CD14-positive monocyte (primary cell): ENCODE measurements around the gene GJB6. TPM values are rescaled to one million over a fixed set of nuclear protein-coding genes. Genes with fewer than 3 reads are reported as not detected.

Experiments used
- DNase-seq, 3 donors: peaks; one replicate each; pipeline ENCODE4 v3.0.0-alpha.2; 2011 to 2022
- H2AFZ ChIP-seq: 2 replicates; pipeline ENCODE4 v1.6.0; 2012; ENCODE audit warnings: mild to moderate bottlenecking, low read depth, low read length, inconsistent platforms; ENCODE audit not compliant: insufficient read depth, poor library complexity, severe bottlenecking
- H3K27ac ChIP-seq, 2 donors: 1 replicate in 1 of 2; 2 replicates in 1 of 2; pipeline ENCODE4 v1.5.1; 2012 to 2013; ENCODE audit warnings: low read length in 2 of 2, control low read depth in 1 of 2, inconsistent platforms in 1 of 2, low read depth in 1 of 2, mild to moderate bottlenecking in 1 of 2
- H3K27me3 ChIP-seq, 2 donors: one replicate each; pipeline versions ENCODE4 v1.6.0 to v1.6.1; 2011 to 2013; ENCODE audit warnings: low read length in 2 of 2; ENCODE audit not compliant: control insufficient read depth in 2 of 2, insufficient read depth in 2 of 2
- H3K36me3 ChIP-seq, 2 donors: replicated peaks in 1 of 2; 1 replicate in 1 of 2; 2 replicates in 1 of 2; pipeline versions ENCODE4 v1.5.1 to v1.6.1; 2012 to 2013; ENCODE audit warnings: low read length in 2 of 2, control low read depth in 1 of 2, inconsistent platforms in 1 of 2, mild to moderate bottlenecking in 1 of 2; ENCODE audit not compliant: insufficient read depth in 2 of 2, control insufficient read depth in 1 of 2
- H3K4me1 ChIP-seq, 2 donors: 1 replicate in 1 of 2; 2 replicates in 1 of 2; pipeline versions ENCODE4 v1.5.1 to v1.6.1; 2012 to 2013; ENCODE audit warnings: low read length in 2 of 2, control low read depth in 1 of 2, inconsistent platforms in 1 of 2, mild to moderate bottlenecking in 1 of 2, moderate library complexity in 1 of 2; ENCODE audit not compliant: insufficient read depth in 2 of 2, control insufficient read depth in 1 of 2
- H3K4me2 ChIP-seq: replicated peaks from 2 replicates; pipeline ENCODE3; 2012; ENCODE audit warnings: low read length, moderate library complexity, mild to moderate bottlenecking; ENCODE audit not compliant: poor library complexity, severe bottlenecking; ENCODE audit errors: extremely low read depth
- H3K4me3 ChIP-seq, 3 experiments: fragments of 200-600 bp in 1 of 3; sonication (generic) in 1 of 3; replicated peaks in 1 of 3; 1 replicate in 2 of 3; 2 replicates in 1 of 3; pipeline ENCODE4 v1.5.1; 2011 to 2013; ENCODE audit warnings: low read length in 3 of 3, mild to moderate bottlenecking in 3 of 3, control low read depth in 2 of 3, low read depth in 2 of 3, inconsistent platforms in 1 of 3, moderate library complexity in 1 of 3
- H3K79me2 ChIP-seq: 2 replicates; pipeline ENCODE4 v1.6.0; 2012; ENCODE audit warnings: mild to moderate bottlenecking, control low read depth, inconsistent platforms, low read length, moderate library complexity; ENCODE audit not compliant: insufficient read depth
- H3K9ac ChIP-seq: 2 replicates; pipeline ENCODE4 v1.6.0; 2017; ENCODE audit warnings: low read length, mild to moderate bottlenecking; ENCODE audit not compliant: insufficient read depth, poor library complexity, severe bottlenecking
- H3K9me3 ChIP-seq, 2 donors: replicated peaks in 1 of 2; 1 replicate in 1 of 2; 2 replicates in 1 of 2; pipeline versions ENCODE4 v1.5.1 to v1.6.1; 2012 to 2013; ENCODE audit warnings: low read length in 2 of 2, control low read depth in 1 of 2; ENCODE audit not compliant: control insufficient read depth in 1 of 2, insufficient read depth in 1 of 2
- H4K20me1 ChIP-seq: 2 replicates; pipeline ENCODE4 v1.6.0; 2012; ENCODE audit warnings: mild to moderate bottlenecking, low read length, control low read depth, moderate library complexity; ENCODE audit not compliant: insufficient read depth
- H3K27ac Mint-ChIP-seq, 7 donors: one replicate each; pipeline ENCODE4 v1.8.0; 2020; ENCODE audit warnings: mild to moderate bottlenecking in 7 of 7, mixed read lengths in 7 of 7, moderate library complexity in 6 of 7, inconsistent platforms in 2 of 7
- H3K27me3 Mint-ChIP-seq, 3 donors: one replicate each; pipeline ENCODE4 v1.8.0; 2021 to 2022; ENCODE audit warnings: low read depth in 3 of 3, mild to moderate bottlenecking in 3 of 3, mixed read lengths in 3 of 3, moderate library complexity in 3 of 3, inconsistent platforms in 1 of 3
- H3K36me3 Mint-ChIP-seq, 2 donors: one replicate each; pipeline ENCODE4 v1.8.0; 2020; ENCODE audit warnings: mixed read lengths in 2 of 2, inconsistent platforms in 1 of 2, mild to moderate bottlenecking in 1 of 2
- H3K4me1 Mint-ChIP-seq: one replicate; pipeline ENCODE4 v1.8.0; 2020; ENCODE audit warnings: mild to moderate bottlenecking, mixed read lengths
- H3K4me3 Mint-ChIP-seq, 2 donors: one replicate each; pipeline ENCODE4 v1.8.0; 2020; ENCODE audit warnings: mild to moderate bottlenecking in 2 of 2, mixed read lengths in 2 of 2, moderate library complexity in 1 of 2
- H3K9me3 Mint-ChIP-seq, 7 donors: one replicate each; pipeline ENCODE4 v1.8.0; 2020 to 2022; ENCODE audit warnings: mixed read lengths in 7 of 7, mild to moderate bottlenecking in 6 of 7, moderate library complexity in 6 of 7, inconsistent platforms in 2 of 7
- WGBS: methylation state at CpG from one replicate; pipeline ENCODE4 v1.1.5; 2013; ENCODE audit warnings: missing lambda C conversion rate; ENCODE audit not compliant: insufficient coverage; 5-methylcytosine and 5-hydroxymethylcytosine counted together
- intact Hi-C, 2 donors: fragments of 100-400 bp; cut with micrococcal nuclease; formaldehyde crosslinking; loops; one replicate each; pipeline versions ENCODE4 v1.15.0 to v1.15.1; 2023
- polyA plus RNA-seq, 3 donors: library from polyadenylated mRNA; depleted of rRNA in 1 of 3; unstranded in 2 of 3; stranded (reverse) in 1 of 3; fragments of 300-500 nt in 2 of 3; fragments of >200 nt in 1 of 3; fragmentation: Illumina TruSeq in 2 of 3; gene quantifications; 1 replicate in 2 of 3; 2 replicates in 1 of 3; pipeline ENCODE4 v1.2.3, GENCODE V29; 2012 to 2021
- TF ChIP-seq, protein P1 (sequence below): fragments of 200-600 bp; IDR thresholded peaks from one replicate; pipeline ENCODE4 v1.8.0; 2022; ENCODE audit warnings: antibody characterized with exemption, mild to moderate bottlenecking

Gene GJB6
- polyA plus RNA-seq, 3 donors: 0.32 TPM; not detected in 2

DNA sequence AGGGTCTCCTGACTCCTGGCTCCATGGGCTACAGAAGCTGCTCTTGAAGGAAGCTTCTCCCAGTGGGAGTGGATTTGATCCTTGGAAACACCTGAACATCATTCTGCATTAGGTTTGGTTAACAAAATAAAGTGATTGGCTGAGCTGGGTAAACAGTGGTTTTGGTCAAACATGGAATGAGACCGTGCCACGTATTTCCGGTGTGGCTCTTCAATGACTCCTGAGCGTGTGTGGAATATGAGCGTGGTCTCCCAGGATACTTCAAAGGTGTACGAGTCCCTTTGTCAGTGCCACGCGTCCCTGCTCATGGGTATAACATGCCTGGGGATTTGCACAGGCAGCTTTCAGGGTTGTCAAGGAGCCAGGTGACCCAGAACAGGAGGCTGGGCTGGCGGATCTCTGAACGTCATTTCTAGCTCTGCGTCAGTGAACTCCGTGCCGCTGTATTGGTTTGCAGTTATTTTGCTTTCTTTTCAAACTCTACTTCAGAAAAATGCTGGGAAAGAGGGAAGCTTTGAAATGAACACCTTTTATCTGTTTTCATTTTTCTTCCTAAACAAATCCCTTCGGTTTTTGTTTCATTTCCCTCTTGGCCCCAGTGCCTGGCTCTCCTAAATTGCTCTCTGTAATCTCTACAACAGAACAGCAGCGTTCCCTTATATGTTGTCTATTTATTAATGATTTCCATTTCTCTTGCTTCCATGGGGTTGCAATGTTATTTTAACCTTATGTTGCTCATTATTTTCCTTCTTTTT lies 26.3 kb upstream of the GJB6 start:
- WGBS: 93% methylated on average over 8 of the region's 15 CpGs
- H3K4me1 ChIP-seq: no peaks in the 10 kb centered on the region

DNA sequence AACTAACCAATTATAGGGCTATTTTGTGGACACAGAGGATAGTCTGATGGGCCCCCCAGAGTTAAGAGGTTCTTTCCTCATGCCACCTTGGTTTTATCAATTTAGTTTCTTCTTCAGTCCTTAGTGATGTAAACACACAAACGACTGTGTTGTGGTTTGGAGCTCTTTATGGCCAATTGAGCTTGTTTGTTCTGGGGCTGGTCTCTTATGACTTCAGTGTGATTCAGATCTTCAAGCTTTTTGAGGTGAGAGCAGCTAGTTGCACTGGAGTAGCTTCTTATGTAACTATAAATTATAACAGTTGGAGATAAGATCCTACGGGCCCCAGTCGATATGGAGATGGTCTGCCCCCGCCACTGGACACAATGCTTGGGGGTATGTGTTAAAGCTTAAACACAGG lies 22.0 kb upstream of the GJB6 start:
- no CpG with 5 or more reads among the region's 4 CpGs for WGBS
- TF ChIP-seq, protein P1, sequence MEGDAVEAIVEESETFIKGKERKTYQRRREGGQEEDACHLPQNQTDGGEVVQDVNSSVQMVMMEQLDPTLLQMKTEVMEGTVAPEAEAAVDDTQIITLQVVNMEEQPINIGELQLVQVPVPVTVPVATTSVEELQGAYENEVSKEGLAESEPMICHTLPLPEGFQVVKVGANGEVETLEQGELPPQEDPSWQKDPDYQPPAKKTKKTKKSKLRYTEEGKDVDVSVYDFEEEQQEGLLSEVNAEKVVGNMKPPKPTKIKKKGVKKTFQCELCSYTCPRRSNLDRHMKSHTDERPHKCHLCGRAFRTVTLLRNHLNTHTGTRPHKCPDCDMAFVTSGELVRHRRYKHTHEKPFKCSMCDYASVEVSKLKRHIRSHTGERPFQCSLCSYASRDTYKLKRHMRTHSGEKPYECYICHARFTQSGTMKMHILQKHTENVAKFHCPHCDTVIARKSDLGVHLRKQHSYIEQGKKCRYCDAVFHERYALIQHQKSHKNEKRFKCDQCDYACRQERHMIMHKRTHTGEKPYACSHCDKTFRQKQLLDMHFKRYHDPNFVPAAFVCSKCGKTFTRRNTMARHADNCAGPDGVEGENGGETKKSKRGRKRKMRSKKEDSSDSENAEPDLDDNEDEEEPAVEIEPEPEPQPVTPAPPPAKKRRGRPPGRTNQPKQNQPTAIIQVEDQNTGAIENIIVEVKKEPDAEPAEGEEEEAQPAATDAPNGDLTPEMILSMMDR: no peak

More for the DNA sequence above, 26.3 kb upstream of the GJB6 start:
- peaks cover 0 to 4% of the 10 kb centered on the region in 2 donors for H3K27me3 ChIP-seq
- H3K36me3 Mint-ChIP-seq: no peaks in the 10 kb centered on the region
- no peaks in the 10 kb centered on the region for H3K9me3 ChIP-seq
- H2AFZ ChIP-seq: no peak overlapping the region
- intact Hi-C loops: no loop called here
- no peak overlapping the region for H3K27ac ChIP-seq
- no peak overlapping the region for H3K4me3 ChIP-seq
- TF ChIP-seq, protein P1: no peak
- H3K27ac Mint-ChIP-seq: no peak overlapping the region
- peaks cover 5% of the 10 kb centered on the region for H3K4me1 Mint-ChIP-seq
- no peaks in the 10 kb centered on the region for H3K36me3 ChIP-seq
- H4K20me1 ChIP-seq: no peaks in the 10 kb centered on the region
- no peak overlapping the region for H3K9ac ChIP-seq
- no peaks in the 10 kb centered on the region for H3K79me2 ChIP-seq
- DNase-seq: no peak
- no peak overlapping the region for H3K4me2 ChIP-seq
- no peak overlapping the region for H3K4me3 Mint-ChIP-seq
- peaks cover 0 to 3% (median 0%) of the 10 kb centered on the region in 7 donors for H3K9me3 Mint-ChIP-seq
- H3K27me3 Mint-ChIP-seq: peaks cover 5 to 15% (median 7%) of the 10 kb centered on the region in 3 donors

More for the DNA sequence above, 22.0 kb upstream of the GJB6 start:
- H2AFZ ChIP-seq: no peak overlapping the region
- no peak overlapping the region for H3K9ac ChIP-seq
- no peak overlapping the region for H3K4me3 Mint-ChIP-seq
- no peaks in the 10 kb centered on the region for H3K4me1 ChIP-seq
- H4K20me1 ChIP-seq: no peaks in the 10 kb centered on the region
- H3K9me3 Mint-ChIP-seq: peaks cover 0 to 3% (median 0%) of the 10 kb centered on the region in 7 donors
- H3K4me1 Mint-ChIP-seq: peaks cover 5% of the 10 kb centered on the region
- DNase-seq: no peak
- no peak overlapping the region for H3K4me3 ChIP-seq
- no peak overlapping the region for H3K27ac Mint-ChIP-seq
- no peak overlapping the region for H3K4me2 ChIP-seq
- H3K27me3 Mint-ChIP-seq: peaks cover 4 to 11% (median 7%) of the 10 kb centered on the region in 3 donors
- no peaks in the 10 kb centered on the region for H3K79me2 ChIP-seq
- intact Hi-C loops: no loop called here
- H3K9me3 ChIP-seq: no peaks in the 10 kb centered on the region
- no peaks in the 10 kb centered on the region for H3K36me3 Mint-ChIP-seq
- H3K27ac ChIP-seq: no peak overlapping the region
- H3K27me3 ChIP-seq: peaks cover 0 to 4% of the 10 kb centered on the region in 2 donors
- no peaks in the 10 kb centered on the region for H3K36me3 ChIP-seq
